Measurements from ENCODE around the gene CACNA1E.

GRCh38 chr1:181630838-181631237 lies 147.5 kb downstream of the CACNA1E start:
- TF ChIP-seq POLR2A (IDR thresholded peaks at IDR 0.05; ENCODE audit: extremely low read depth, insufficient read length) (no peak), CTCF (IDR thresholded peaks at IDR 0.05; ENCODE audit: low read depth, low read length) (no peak)
